SJCRH30 (cell line): ENCODE data around the gene LPCAT1. TPM values are rescaled to one million over a fixed set of nuclear protein-coding genes. Genes with fewer than 3 reads are reported as not detected.
A peak's percentile ranks its signal among the peaks of the same experiment; 100 is the strongest.

Experiments
- DNase-seq, 2 experiments: peaks; one replicate each; pipeline ENCODE4 v3.0.0-alpha.2; 2015 to 2020
- H3K27ac ChIP-seq: fragments of 250-450 bp; sonication (Bioruptor Pico); 2 replicates; pipeline ENCODE4 v1.5.1; 2020; ENCODE audit warnings: mild to moderate bottlenecking, moderate library complexity
- H3K27me3 ChIP-seq: fragments of 250-450 bp; sonication (Bioruptor Pico); 2 replicates; pipeline ENCODE4 v1.5.1; 2020; ENCODE audit warnings: mild to moderate bottlenecking, moderate library complexity
- H3K36me3 ChIP-seq: fragments of 250-450 bp; sonication (Bioruptor Pico); 2 replicates; pipeline ENCODE4 v1.5.1; 2020; ENCODE audit warnings: mild to moderate bottlenecking, moderate library complexity
- H3K4me1 ChIP-seq: fragments of 250-450 bp; sonication (Bioruptor Pico); 2 replicates; pipeline ENCODE4 v1.5.1; 2020; ENCODE audit warnings: mild to moderate bottlenecking, moderate library complexity
- H3K4me3 ChIP-seq: fragments of 250-450 bp; sonication (Bioruptor Pico); 2 replicates; pipeline ENCODE4 v1.5.1; 2020; ENCODE audit warnings: mild to moderate bottlenecking, moderate library complexity
- H3K9me3 ChIP-seq: fragments of 250-450 bp; sonication (Bioruptor Pico); replicated peaks from 2 replicates; pipeline ENCODE4 v1.5.1; 2020; ENCODE audit warnings: mild to moderate bottlenecking, moderate library complexity
- total RNA-seq: library from RNA; depleted of rRNA; stranded (reverse); fragments of >200 nt; shearing (Covaris generic); gene quantifications from 2 replicates; pipeline ENCODE4 v1.2.3, GENCODE V29; 2014

Gene LPCAT1
- total RNA-seq, 1 experiment from 2014 or later: 44.6 TPM

DNA sequence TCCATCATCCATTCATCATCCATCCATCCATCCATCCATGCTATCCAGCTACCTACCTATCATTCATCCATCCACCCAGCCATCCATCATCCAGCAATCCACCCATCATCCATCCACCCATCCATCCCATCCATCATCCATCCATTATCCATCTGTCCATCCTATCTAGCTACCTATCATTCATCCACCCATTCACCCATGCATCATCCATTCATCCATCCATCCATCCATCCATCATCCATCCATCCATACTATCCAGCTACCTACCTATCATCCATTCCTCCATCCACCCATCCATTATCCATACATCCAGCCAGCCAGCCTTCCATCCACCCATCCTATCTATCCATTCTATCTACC is 104.9 kb downstream of the LPCAT1 start:
- DNase-seq: no peak
- no peaks in the 10 kb centered on the region for H3K9me3 ChIP-seq
- no peak overlapping the region for H3K4me3 ChIP-seq
- H3K36me3 ChIP-seq: no peaks in the 10 kb centered on the region
- H3K4me1 ChIP-seq: no peaks in the 10 kb centered on the region
- no peak overlapping the region for H3K27ac ChIP-seq
- no peaks in the 10 kb centered on the region for H3K27me3 ChIP-seq

DNA sequence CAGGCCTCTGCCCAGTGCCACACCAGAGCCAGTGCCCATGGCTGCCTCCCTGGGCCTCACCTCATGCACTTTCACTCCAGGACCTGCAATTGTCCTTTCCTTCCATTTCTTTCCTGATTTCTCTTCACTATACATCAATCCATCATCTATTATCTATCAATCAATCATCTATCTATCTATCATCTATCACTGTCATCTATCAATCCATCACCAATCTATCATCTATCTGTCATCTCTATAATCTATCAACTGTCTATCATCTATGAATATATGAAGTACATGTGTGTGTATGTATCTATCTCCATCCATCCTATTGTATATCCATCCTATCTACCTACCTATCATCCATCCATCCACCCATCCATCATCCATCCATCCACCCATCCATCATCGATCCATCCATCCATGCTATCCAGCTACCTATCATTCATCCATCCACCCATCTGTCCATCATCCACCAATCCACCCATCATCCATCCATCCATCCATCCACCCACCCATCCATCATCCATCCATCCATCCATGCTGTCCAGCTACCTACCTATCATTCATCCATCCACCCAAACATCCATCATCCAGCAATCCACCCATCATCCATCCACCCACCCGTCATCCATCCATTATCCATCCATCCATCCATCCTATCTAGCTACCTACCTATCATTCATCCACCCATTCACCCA is 105.4 kb downstream of the LPCAT1 start:
- Histone ChIP-seq H3K27ac (no peak overlapping the region), H3K36me3 (no peaks in the 10 kb centered on the region)

GRCh38 chr5:1417586-1418225 is 106.1 kb downstream of the LPCAT1 start:
- no peak overlapping the region for H3K4me3 ChIP-seq
- H3K27me3 ChIP-seq: no peaks in the 10 kb centered on the region
- H3K9me3 ChIP-seq: no peaks in the 10 kb centered on the region
- H3K36me3 ChIP-seq: no peaks in the 10 kb centered on the region
- DNase-seq: no peak
- H3K27ac ChIP-seq: no peak overlapping the region
- no peaks in the 10 kb centered on the region for H3K4me1 ChIP-seq

More for the DNA sequence above, 105.4 kb downstream of the LPCAT1 start:
- H3K4me1 ChIP-seq: no peaks in the 10 kb centered on the region
- no peaks in the 10 kb centered on the region for H3K27me3 ChIP-seq
- H3K4me3 ChIP-seq: no peak overlapping the region
- H3K9me3 ChIP-seq: no peaks in the 10 kb centered on the region
- no peak for DNase-seq

GRCh38 chr5:1416856-1417469 is 106.8 kb downstream of the LPCAT1 start:
- Histone ChIP-seq H3K27ac (no peak overlapping the region), H3K9me3 (no peaks in the 10 kb centered on the region)
- DNase-seq: no peak

GRCh38 chr5:1415626-1416360 is 108.0 kb downstream of the LPCAT1 start:
- H3K4me3 ChIP-seq: no peak overlapping the region
- H3K27me3 ChIP-seq: no peaks in the 10 kb centered on the region
- no peaks in the 10 kb centered on the region for H3K36me3 ChIP-seq
- no peaks in the 10 kb centered on the region for H3K9me3 ChIP-seq
- no peak overlapping the region for H3K27ac ChIP-seq
- DNase-seq: no peak
- no peaks in the 10 kb centered on the region for H3K4me1 ChIP-seq

More at GRCh38 chr5:1416856-1417469, 106.8 kb downstream of the LPCAT1 start:
- Histone ChIP-seq H3K36me3 (no peaks in the 10 kb centered on the region), H3K4me3 (no peak overlapping the region), H3K4me1 (no peaks in the 10 kb centered on the region), H3K27me3 (no peaks in the 10 kb centered on the region)

- H3K27me3 ChIP-seq: no peaks in the 10 kb centered on the region
- H3K4me3 ChIP-seq: no peak overlapping the region
- no peaks in the 10 kb centered on the region for H3K36me3 ChIP-seq
- H3K9me3 ChIP-seq: no peaks in the 10 kb centered on the region
- no peak for DNase-seq
- H3K4me1 ChIP-seq: no peaks in the 10 kb centered on the region
- H3K27ac ChIP-seq: no peak overlapping the region
Measured at GRCh38 chr5:1415059-1415425, 108.7 kb downstream of the LPCAT1 start.

GRCh38 chr5:1414311-1415058 is 109.3 kb downstream of the LPCAT1 start:
- Histone ChIP-seq H3K4me1 (no peaks in the 10 kb centered on the region), H3K27ac (no peak overlapping the region), H3K9me3 (no peaks in the 10 kb centered on the region), H3K4me3 (no peak overlapping the region), H3K27me3 (no peaks in the 10 kb centered on the region), H3K36me3 (no peaks in the 10 kb centered on the region)
- peak in 1 of 2 experiments; percentile 11 for DNase-seq

GRCh38 chr5:1413611-1414241 is 110.0 kb downstream of the LPCAT1 start:
- no peaks in the 10 kb centered on the region for H3K9me3 ChIP-seq
- no peak overlapping the region for H3K27ac ChIP-seq
- DNase-seq: no peak
- H3K4me1 ChIP-seq: no peaks in the 10 kb centered on the region
- no peaks in the 10 kb centered on the region for H3K36me3 ChIP-seq
- no peak overlapping the region for H3K4me3 ChIP-seq
- H3K27me3 ChIP-seq: no peaks in the 10 kb centered on the region

- no peaks in the 10 kb centered on the region for H3K27me3 ChIP-seq
- no peaks in the 10 kb centered on the region for H3K9me3 ChIP-seq
- H3K4me3 ChIP-seq: no peak overlapping the region
- H3K4me1 ChIP-seq: no peaks in the 10 kb centered on the region
- no peaks in the 10 kb centered on the region for H3K36me3 ChIP-seq
- H3K27ac ChIP-seq: no peak overlapping the region
- no peak for DNase-seq
Measured at GRCh38 chr5:1413211-1413610, 110.5 kb downstream of the LPCAT1 start.

DNA sequence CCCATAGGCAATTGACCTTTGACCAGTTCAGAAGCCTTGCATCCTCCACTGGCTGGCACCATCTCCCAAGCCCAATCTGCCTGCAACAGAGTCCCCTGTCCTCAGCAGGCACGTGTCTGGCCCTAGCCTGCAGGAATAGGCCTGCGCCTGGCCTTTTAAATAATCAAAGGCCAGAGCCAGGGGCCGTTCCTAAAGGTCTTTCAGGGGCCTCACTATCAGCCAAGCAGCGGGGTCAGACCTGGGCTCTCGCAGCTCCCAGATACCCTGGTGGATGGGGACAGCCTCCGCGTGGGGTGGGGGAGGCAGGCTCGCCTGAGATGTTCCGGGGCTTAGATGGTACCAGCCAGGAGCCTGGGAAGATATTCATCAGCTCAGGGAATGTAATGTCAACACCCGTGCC is 111.1 kb downstream of the LPCAT1 start:
- no peaks in the 10 kb centered on the region for H3K4me1 ChIP-seq
- H3K36me3 ChIP-seq: no peaks in the 10 kb centered on the region
- no peak for DNase-seq
- no peaks in the 10 kb centered on the region for H3K9me3 ChIP-seq
- H3K27ac ChIP-seq: no peak overlapping the region
- H3K4me3 ChIP-seq: no peak overlapping the region
- H3K27me3 ChIP-seq: no peaks in the 10 kb centered on the region

GRCh38 chr5:1412163-1412562 is 111.6 kb downstream of the LPCAT1 start:
- Histone ChIP-seq H3K27ac (no peak overlapping the region), H3K9me3 (no peaks in the 10 kb centered on the region), H3K4me3 (no peak overlapping the region), H3K27me3 (no peaks in the 10 kb centered on the region), H3K36me3 (no peaks in the 10 kb centered on the region), H3K4me1 (no peaks in the 10 kb centered on the region)
- no peak for DNase-seq
